ENCODE measurements around the gene SYT17.

SYT17 gene

GRCh38 chr16:19278403-19278802 is 110.4 kb downstream of the SYT17 start:
- no peak for TF ChIP-seq CTCF (IDR thresholded peaks at IDR 0.05; ENCODE audit: insufficient read depth, low read depth, low read length, missing control alignments)
- DNase-seq (ENCODE audit: low read depth) = no peak
- no peak overlapping the region for H3K4me3 ChIP-seq (ENCODE audit: low read depth, low read length)

DNA sequence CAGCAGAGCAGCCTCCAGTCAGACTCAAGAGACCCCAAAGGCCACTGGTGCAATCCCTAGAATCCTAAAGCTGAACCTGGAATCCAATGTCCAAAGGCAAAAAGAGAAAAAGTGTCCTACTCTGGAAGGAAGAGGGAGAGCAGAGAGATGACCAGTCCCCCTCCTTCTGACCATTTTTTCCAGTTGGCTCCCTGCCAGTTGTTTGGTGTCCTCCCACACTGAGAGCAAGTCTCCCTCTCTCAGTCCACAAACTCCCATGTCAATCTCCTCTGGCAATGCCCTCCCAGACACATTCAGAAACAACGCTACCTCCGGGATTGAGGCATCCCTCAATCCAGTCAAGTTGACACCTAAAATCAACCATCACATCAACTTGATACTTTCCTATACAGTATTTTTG is 113.2 kb downstream of the SYT17 start:
- TF ChIP-seq CTCF (IDR thresholded peaks at IDR 0.05; ENCODE audit: insufficient read depth, low read depth, low read length, missing control alignments) = no peak

GRCh38 chr16:19282101-19282500 is 114.1 kb downstream of the SYT17 start:
- no peak for DNase-seq (ENCODE audit: low read depth)
- no peak overlapping the region for H3K4me3 ChIP-seq (ENCODE audit: low read depth, low read length)
- no peak for TF ChIP-seq CTCF (IDR thresholded peaks at IDR 0.05; ENCODE audit: insufficient read depth, low read depth, low read length, missing control alignments)

More for the DNA sequence above, 113.2 kb downstream of the SYT17 start:
- no peak for DNase-seq (ENCODE audit: low read depth)
- no peak overlapping the region for H3K4me3 ChIP-seq (ENCODE audit: low read depth, low read length)

DNA sequence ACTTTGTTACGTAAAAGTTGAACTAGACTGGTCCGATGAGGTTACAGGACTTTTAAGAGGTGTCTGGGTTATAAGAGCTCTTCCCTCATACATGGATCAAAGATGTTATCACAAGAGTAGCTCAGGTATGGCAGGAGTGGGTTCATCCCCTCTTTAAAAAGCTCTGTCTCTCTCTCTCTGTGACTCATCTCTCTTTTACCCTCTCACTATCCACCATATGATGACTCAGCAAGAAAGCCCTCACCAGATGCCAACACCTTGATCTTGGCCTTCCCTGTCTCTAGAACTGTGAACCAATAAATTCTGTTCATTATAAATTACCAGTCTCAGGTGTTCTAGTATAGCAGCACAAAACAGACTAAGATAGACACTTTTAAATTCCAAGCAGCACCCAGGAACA is 115.6 kb downstream of the SYT17 start:
- DNase-seq (ENCODE audit: low read depth) = no peak
- TF ChIP-seq CTCF (IDR thresholded peaks at IDR 0.05; ENCODE audit: insufficient read depth, low read depth, low read length, missing control alignments) = no peak
- H3K4me3 ChIP-seq (ENCODE audit: low read depth, low read length) = no peak overlapping the region

DNA sequence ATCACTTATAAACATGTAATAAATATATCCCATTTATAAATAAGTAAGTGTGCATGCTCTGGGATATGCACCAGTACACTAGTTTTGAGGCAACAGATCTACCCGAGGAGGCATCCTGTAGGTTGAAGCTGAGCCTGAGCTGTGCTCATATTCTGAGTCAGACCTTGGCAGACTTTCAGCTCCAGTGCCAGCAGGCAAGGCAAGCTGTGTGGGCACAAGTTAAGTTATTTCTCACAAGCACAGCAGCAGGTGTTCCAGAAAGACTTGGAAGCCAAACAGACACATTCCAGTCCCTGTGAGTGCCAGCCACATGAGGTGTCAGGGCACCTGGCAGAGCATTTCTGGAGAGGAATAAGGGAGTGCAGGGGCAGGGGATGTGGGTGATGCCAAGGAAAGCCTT is 116.2 kb downstream of the SYT17 start:
- no peak overlapping the region for H3K4me3 ChIP-seq (ENCODE audit: low read depth, low read length)
- DNase-seq (ENCODE audit: low read depth) = no peak
- TF ChIP-seq CTCF (IDR thresholded peaks at IDR 0.05; ENCODE audit: insufficient read depth, low read depth, low read length, missing control alignments) = no peak

- DNase-seq (ENCODE audit: low read depth) = no peak
- TF ChIP-seq CTCF (IDR thresholded peaks at IDR 0.05; ENCODE audit: insufficient read depth, low read depth, low read length, missing control alignments) = no peak
- H3K4me3 ChIP-seq (ENCODE audit: low read depth, low read length) = no peak within 1 kb of the TSS
These were observed 117.4 kb downstream of the SYT17 start, which contains the start of gene CLEC19A for GRCh38 chr16:19285431-19285830. CLEC19A (plus strand) TSS chr16:19285731; CDS start chr16:19285852, 121 bp downstream.

GRCh38 chr16:19286827-19287226 is 118.8 kb downstream of the SYT17 start:
- DNase-seq (ENCODE audit: low read depth) = no peak
- H3K4me3 ChIP-seq (ENCODE audit: low read depth, low read length) = no peak overlapping the region
- TF ChIP-seq CTCF (IDR thresholded peaks at IDR 0.05; ENCODE audit: insufficient read depth, low read depth, low read length, missing control alignments) = no peak
